Endothelial cell of umbilical vein (primary cell): ENCODE measurements around the gene RUNX2. TPM values are rescaled to one million over a fixed set of nuclear protein-coding genes. Genes with fewer than 3 reads are reported as not detected.

ENCODE experiments used
- BruUV-seq: library from RNA; stranded (reverse); fragments of 400-500 nt; replicated peaks from 2 replicates; lab custom pipeline; 2021; lab: Mats Ljungman, UMichigan
- CTCF ChIA-PET: fragments of 300-600, 350-600 bp; sonication (Branson Sonifier 250); formaldehyde crosslinking; loops from one replicate; lab custom pipeline; 2021; ENCODE audit warnings: antibody characterized with exemption, inconsistent platforms; lab: Charles Lee
- POLR2A ChIA-PET: fragments of 300-600, 350-600 bp; sonication (Branson Sonifier 250); formaldehyde crosslinking; loops from one replicate; lab custom pipeline; 2021; ENCODE audit warnings: antibody characterized with exemption, inconsistent platforms; lab: Charles Lee
- DNase-seq: peaks from one replicate; pipeline ENCODE4 v3.0.0-alpha.2; 2011; ENCODE audit warnings: low read depth, low spot score
- FAIRE-seq: peaks from 2 replicates; lab custom pipeline; 2011; peaks lifted over from hg19 to GRCh38; lab: Jason Lieb, UNC
- H2AFZ ChIP-seq: 2 replicates; pipeline ENCODE4 v1.6.0; 2012; ENCODE audit warnings: low read depth, low read length, control low read depth, inconsistent platforms
- H3K27ac ChIP-seq: 2 replicates; pipeline ENCODE4 v1.5.1; 2011; ENCODE audit warnings: low read depth, mild to moderate bottlenecking, control low read depth, low read length, moderate library complexity; ENCODE audit not compliant: insufficient read depth
- H3K27me3 ChIP-seq, 2 experiments: 2 replicates each; pipeline versions ENCODE4 v1.6.0 to v1.6.1; 2011; ENCODE audit warnings: low read length in 2 of 2, mixed read lengths in 1 of 2; ENCODE audit not compliant: control insufficient read depth in 2 of 2, insufficient read depth in 2 of 2
- H3K36me3 ChIP-seq, 2 experiments: 2 replicates in 1 of 2; 3 replicates in 1 of 2; pipeline ENCODE4 v1.5.1; 2011; ENCODE audit warnings: low read length in 2 of 2, mild to moderate bottlenecking in 1 of 2, moderate library complexity in 1 of 2; ENCODE audit not compliant: control insufficient read depth in 2 of 2, insufficient read depth in 2 of 2; ENCODE audit errors: extremely low read depth in 1 of 2
- H3K4me1 ChIP-seq: 3 replicates; pipeline ENCODE4 v1.5.1; 2011; ENCODE audit warnings: mild to moderate bottlenecking, low read length; ENCODE audit not compliant: control insufficient read depth, insufficient read depth; ENCODE audit errors: extremely low read depth
- H3K4me2 ChIP-seq: 2 replicates; pipeline ENCODE4 v1.6.1; 2011; ENCODE audit warnings: low read length, control low read depth, mixed read lengths; ENCODE audit not compliant: insufficient read depth
- H3K4me3 ChIP-seq, 3 experiments: fragments of 200-600 bp in 1 of 3; sonication (generic), shearing (Covaris generic) in 1 of 3; replicated peaks in 1 of 3; 2 replicates each; pipeline ENCODE4 v1.5.1; 2011 to 2016; ENCODE audit warnings: control low read depth in 3 of 3, low read length in 3 of 3, mild to moderate bottlenecking in 2 of 3, inconsistent platforms in 1 of 3, low read depth in 1 of 3, moderate library complexity in 1 of 3; ENCODE audit not compliant: insufficient read depth in 1 of 3
- H3K79me2 ChIP-seq: 2 replicates; pipeline ENCODE4 v1.6.0; 2012; ENCODE audit warnings: low read length, inconsistent platforms; ENCODE audit not compliant: control insufficient read depth, insufficient read depth
- H3K9ac ChIP-seq: replicated peaks from 2 replicates; pipeline ENCODE3; 2011; ENCODE audit warnings: low read length, control low read depth; ENCODE audit not compliant: insufficient read depth; ENCODE audit errors: extremely low read depth
- H3K9me1 ChIP-seq: replicated peaks from 3 replicates; pipeline ENCODE4 v1.6.0; 2011; ENCODE audit warnings: mild to moderate bottlenecking, low read length; ENCODE audit not compliant: control insufficient read depth, insufficient read depth; ENCODE audit errors: extremely low read depth
- H3K9me3 ChIP-seq: replicated peaks from 2 replicates; pipeline ENCODE4 v1.5.1; 2012; ENCODE audit warnings: low read length, inconsistent platforms; ENCODE audit not compliant: control insufficient read depth, insufficient read depth
- H4K20me1 ChIP-seq: replicated peaks from 2 replicates; pipeline ENCODE3; 2011; ENCODE audit warnings: mild to moderate bottlenecking, low read length; ENCODE audit not compliant: control insufficient read depth, insufficient read depth; ENCODE audit errors: extremely low read depth
- CTCF ChIP-seq, 2 donors: IDR thresholded peaks; 1 replicate in 1 of 2; 2 replicates in 1 of 2; pipeline ENCODE4 v1.5.1; 2011; ENCODE audit warnings: low read length in 2 of 2, mild to moderate bottlenecking in 2 of 2, moderate library complexity in 2 of 2, control low read depth in 1 of 2, inconsistent platforms in 1 of 2, low read depth in 1 of 2; ENCODE audit not compliant: insufficient read depth in 1 of 2; ENCODE audit errors: extremely low read depth in 1 of 2
- EZH2 ChIP-seq: IDR thresholded peaks from 2 replicates; pipeline ENCODE4 v1.6.1; 2012; ENCODE audit warnings: borderline replicate concordance, low read depth, mild to moderate bottlenecking, moderate library complexity, low read length, inconsistent platforms; ENCODE audit not compliant: severe bottlenecking
- FOS ChIP-seq: IDR thresholded peaks from 2 replicates; pipeline ENCODE4 v1.6.1; 2011; ENCODE audit warnings: mild to moderate bottlenecking, low read length, moderate library complexity, borderline replicate concordance; ENCODE audit not compliant: insufficient read depth
- GATA2 ChIP-seq: IDR thresholded peaks from 2 replicates; pipeline ENCODE4 v1.7.0; 2011; ENCODE audit warnings: low read depth, mild to moderate bottlenecking, moderate library complexity, mixed read lengths, low read length; ENCODE audit not compliant: insufficient read length, insufficient read depth
- JUN ChIP-seq: IDR thresholded peaks from 2 replicates; pipeline ENCODE4 v1.6.1; 2011; ENCODE audit warnings: borderline replicate concordance, low read depth; ENCODE audit not compliant: insufficient read length, insufficient read depth
- MAX ChIP-seq: IDR thresholded peaks from 2 replicates; pipeline ENCODE4 v1.6.1; 2011; ENCODE audit not compliant: insufficient read depth, insufficient read length
- MYC ChIP-seq: IDR thresholded peaks from one replicate; pipeline ENCODE4 v1.6.1; 2011; ENCODE audit warnings: mild to moderate bottlenecking, low read depth, low read length
- POLR2A ChIP-seq: IDR thresholded peaks from 2 replicates; pipeline ENCODE4 v1.6.1; 2012; ENCODE audit warnings: low read depth, mild to moderate bottlenecking, control low read depth, low read length
- POLR2AphosphoS5 ChIP-seq: IDR thresholded peaks from 2 replicates; pipeline ENCODE4 v1.6.1; 2012; ENCODE audit warnings: low read depth, mild to moderate bottlenecking, control low read depth, low read length, moderate library complexity; ENCODE audit not compliant: insufficient read depth
- dilution Hi-C: fragments of 300-500 bp; cut with MboI; formaldehyde crosslinking; loops from one replicate; pipeline ENCODE4 v1.15.0; 2019; ENCODE audit warnings: low sequenced_read_pairs; ENCODE audit not compliant: extremely low pct_ligation_motif_present
- intact Hi-C: fragments of 100-400 bp; cut with micrococcal nuclease; formaldehyde crosslinking; loops from one replicate; pipeline ENCODE4 v1.10.0; 2022
- polyA plus RNA-seq, 4 experiments: library from polyadenylated mRNA; depleted of rRNA in 3 of 4; stranded (reverse) in 3 of 4; unstranded in 1 of 4; fragments of >200 nt; gene quantifications; 2 replicates each; pipeline versions ENCODE4 v1.2.1 to v1.2.3, GENCODE V29; 2011 to 2012; ENCODE audit warnings: missing spikeins in 1 of 4
- total RNA-seq: library from RNA; stranded (reverse); gene quantifications from 2 replicates; pipeline ENCODE4 v1.2.3, GENCODE V29; 2021

Gene RUNX2
- total and polyA plus RNA-seq, 2 donors (not counting 3 experiments of a cell fraction or from before 2014, with no cell fraction given) = 0.06 TPM; not detected in 1

GRCh38 chr6:45679163-45679562 lies 351.0 kb downstream of the RUNX2 start:
- no peak for FAIRE-seq
- no peaks in the 10 kb centered on the region for H3K36me3 ChIP-seq
- no TSS peak for BruUV-seq
- no peak for DNase-seq
- ChIA-PET CTCF (no interaction called here), POLR2A (no interaction called here)
- dilution Hi-C loops (no loop called here), intact Hi-C loops (no loop called here)
- no peak overlapping the region for H3K4me2 ChIP-seq
- no peaks in the 10 kb centered on the region for H3K79me2 ChIP-seq
- peaks cover 15% of the 10 kb centered on the region for H3K4me1 ChIP-seq
- H3K27me3 ChIP-seq = no peaks in the 10 kb centered on the region
- H3K4me3 ChIP-seq = no peak overlapping the region
- TF ChIP-seq EZH2 (no peak), JUN (no peak), POLR2AphosphoS5 (no peak), FOS (no peak), MYC (no peak)
- no peak overlapping the region for H3K27ac ChIP-seq
- no peaks in the 10 kb centered on the region for H3K9me3 ChIP-seq
- H4K20me1 ChIP-seq = no peaks in the 10 kb centered on the region
- H2AFZ ChIP-seq = no peak overlapping the region
- no peaks in the 10 kb centered on the region for H3K9me1 ChIP-seq
- H3K9ac ChIP-seq = no peak overlapping the region

GRCh38 chr6:45679631-45680030 lies 351.5 kb downstream of the RUNX2 start:
- no TSS peak for BruUV-seq
- ChIA-PET POLR2A (no interaction called here), CTCF (no interaction called here)
- no peak overlapping the region for H3K4me2 ChIP-seq
- FAIRE-seq (no peak), DNase-seq (no peak)
- no peak overlapping the region for H3K27ac ChIP-seq
- no peaks in the 10 kb centered on the region for H3K36me3 ChIP-seq
- no peak overlapping the region for H2AFZ ChIP-seq
- H3K79me2 ChIP-seq = no peaks in the 10 kb centered on the region
- peaks cover 0 to 2% of the 10 kb centered on the region in 2 experiments for H3K27me3 ChIP-seq
- peaks cover 15% of the 10 kb centered on the region for H3K4me1 ChIP-seq
- intact Hi-C loops = no loop called here
- H3K9me3 ChIP-seq = no peaks in the 10 kb centered on the region
- TF ChIP-seq POLR2A = no peak
- no peak for TF ChIP-seq POLR2AphosphoS5
- no peak for TF ChIP-seq FOS
- TF ChIP-seq MAX = no peak
- TF ChIP-seq GATA2 = no peak
- TF ChIP-seq CTCF (IDR thresholded peaks at IDR 0.05; ENCODE audit: extremely low read depth in 1 of 2, insufficient read depth in 1 of 2, low read depth in 1 of 2, low read length in 2 of 2) = no peak
- no peak overlapping the region for H3K9ac ChIP-seq
- H4K20me1 ChIP-seq = no peaks in the 10 kb centered on the region
- dilution Hi-C loops = no loop called here
- no peaks in the 10 kb centered on the region for H3K9me1 ChIP-seq
- H3K4me3 ChIP-seq = no peak overlapping the region
